Glomerular visceral epithelial cell (primary cell): ENCODE data around the gene SCRT2.
"Not testable (repeated sequence)": the region's sequence is repeated elsewhere in the genome, so short reads cannot be mapped to it uniquely, and the experiment has no call there.

ENCODE experiments used
- DNase-seq: peaks from one replicate; pipeline ENCODE4 v3.0.0-alpha.2; 2016; ENCODE audit errors: extremely low spot score

Gene SCRT2

DNA sequence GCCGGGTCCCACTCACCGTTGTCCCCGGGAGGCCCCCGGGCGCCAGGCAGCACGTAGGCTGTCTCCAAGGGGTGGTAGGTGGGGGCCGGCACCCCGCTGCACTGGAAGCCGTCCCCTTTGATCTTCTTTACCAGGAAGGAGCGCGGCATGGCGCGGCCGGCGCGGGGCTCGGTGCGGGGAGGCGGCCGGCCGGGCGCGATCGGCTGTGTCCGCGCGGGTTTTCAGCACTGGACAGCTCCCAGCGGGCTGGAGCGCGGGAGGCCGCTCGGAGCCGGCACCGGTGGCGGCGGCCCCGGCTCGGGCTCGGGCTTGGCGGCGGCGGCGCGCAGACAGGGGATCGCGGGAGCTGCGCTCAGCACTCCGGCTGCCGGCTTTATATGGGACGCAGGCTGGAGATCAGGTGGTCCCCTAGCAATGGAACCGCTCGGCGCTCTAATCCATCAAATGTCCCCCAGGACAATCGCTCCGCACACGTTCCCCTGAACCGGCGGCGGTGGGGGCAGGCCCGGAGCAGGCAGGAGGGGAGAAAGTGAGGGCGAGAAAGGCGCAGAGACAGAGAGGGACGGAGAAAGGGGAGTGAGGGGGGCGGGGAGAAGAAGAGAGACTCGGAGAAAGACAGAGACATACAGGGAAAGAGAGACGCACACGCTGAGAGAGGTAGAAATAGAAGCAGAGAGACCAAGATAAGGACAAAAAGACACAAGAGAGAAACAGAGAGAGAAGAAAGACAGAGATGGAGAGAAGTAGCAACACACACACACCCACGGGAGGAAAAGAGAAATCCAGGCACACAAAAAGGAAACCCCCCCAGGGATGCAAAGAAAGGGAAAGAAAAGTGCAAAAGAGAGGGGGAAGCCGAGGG lies at the start of gene SCRT2:
Gene SCRT2 (minus strand): TSS at position 350 of the 862 bp plus-strand sequence. CDS start 201 bp downstream, at position 149.
- DNase-seq: peak; percentile 64

DNA sequence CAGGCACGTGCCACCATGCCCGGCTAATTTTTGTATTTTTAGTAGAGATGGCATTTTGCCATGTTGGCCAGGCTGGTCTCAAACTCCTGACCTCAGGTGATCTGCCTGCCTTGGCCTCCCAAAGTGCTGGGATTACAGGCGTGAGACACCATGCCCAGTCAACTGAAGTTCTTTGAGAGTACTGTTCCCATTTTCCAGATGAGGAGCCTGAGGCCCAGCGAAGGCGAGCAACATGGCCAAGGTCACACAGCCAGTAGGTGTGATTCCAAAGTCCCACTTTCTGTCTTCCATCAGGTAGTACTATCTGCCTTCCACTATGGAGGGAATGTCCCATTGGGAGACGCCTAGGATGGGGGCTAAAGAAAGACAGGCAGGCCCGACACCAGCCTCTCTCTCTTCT lies 49.2 kb upstream of the SCRT2 start:
- DNase-seq: not testable (repeated sequence)

DNA sequence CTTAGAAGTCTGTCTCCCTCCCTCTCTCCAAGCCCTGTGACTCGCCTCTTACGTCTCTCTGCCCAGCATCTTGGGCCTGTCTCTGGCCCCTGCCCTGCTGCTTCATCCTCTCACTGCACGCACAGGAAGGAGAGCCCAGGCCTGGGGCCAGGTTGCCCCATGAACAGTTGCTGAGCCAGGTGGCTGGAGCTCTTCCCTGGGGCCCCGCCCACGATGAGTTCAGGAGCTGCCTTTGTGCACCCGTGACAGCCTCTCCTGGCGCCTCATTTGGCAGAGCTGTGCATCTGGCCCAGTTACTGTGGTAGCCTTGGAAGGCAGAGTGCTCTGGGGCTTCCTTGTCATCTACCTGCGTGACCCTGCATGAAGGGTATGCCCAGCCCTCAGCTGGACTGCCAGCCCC lies 48.2 kb upstream of the SCRT2 start:
- DNase-seq: no peak

DNA sequence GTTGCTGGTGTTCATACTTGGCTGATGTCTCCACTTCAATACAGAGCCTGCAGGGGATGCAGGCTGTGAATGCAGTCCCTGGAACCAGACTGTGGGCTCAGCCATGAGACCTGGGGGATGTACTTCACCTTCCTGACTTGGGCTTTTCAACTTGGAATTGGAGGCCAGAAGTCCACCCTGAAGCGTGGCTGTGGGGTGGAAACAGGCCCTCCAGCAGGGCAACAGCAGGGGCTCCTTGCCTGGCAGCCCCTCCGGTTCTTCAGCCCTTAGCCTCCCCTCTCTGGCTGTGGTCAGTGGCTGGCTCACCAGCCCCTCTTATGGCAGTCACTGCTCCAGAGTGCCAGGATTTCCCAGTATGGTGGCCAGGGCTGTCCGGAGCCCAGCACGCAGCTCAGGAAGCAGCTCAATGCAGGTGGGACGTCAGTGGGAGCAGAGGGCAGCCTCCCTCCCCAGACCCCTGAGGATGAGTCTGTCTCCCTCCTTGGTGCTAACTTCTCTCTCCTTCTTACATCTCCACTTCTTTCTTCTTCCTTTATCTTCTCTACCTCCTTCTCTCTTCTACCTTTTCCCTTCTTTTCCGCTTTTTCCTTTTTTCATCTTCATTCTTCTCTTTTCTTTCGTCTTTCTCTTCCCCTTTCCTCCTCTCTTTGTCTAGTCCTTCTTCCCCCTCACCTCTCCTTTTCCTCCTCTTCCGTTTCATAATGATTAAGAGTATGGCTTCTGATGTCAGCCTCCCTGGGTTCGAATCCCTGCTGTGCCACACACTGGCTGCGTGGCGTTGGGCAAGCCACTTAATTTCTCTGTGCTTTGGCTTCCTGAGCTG lies 47.4 kb upstream of the SCRT2 start:
- DNase-seq: no peak

DNA sequence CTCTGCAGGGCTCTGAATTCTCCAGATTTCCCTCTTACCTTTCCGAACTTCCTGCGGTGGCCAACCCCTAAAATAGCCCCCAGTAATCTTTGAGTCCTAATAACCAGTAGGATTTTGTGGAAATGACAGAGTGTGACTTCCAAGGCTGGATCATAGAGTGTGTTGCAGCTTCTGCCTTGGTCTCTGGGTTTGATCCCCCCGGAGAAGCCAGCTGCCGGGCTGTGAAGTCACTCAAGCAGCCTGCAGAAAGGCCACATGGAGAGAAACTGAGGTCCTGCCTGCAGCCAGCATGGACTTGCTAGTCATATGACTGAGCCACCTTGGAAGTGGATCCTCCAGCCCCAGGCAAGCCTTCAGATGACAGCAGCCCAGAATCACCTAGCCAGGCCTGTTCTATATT lies 46.3 kb upstream of the SCRT2 start:
- DNase-seq: no peak

DNA sequence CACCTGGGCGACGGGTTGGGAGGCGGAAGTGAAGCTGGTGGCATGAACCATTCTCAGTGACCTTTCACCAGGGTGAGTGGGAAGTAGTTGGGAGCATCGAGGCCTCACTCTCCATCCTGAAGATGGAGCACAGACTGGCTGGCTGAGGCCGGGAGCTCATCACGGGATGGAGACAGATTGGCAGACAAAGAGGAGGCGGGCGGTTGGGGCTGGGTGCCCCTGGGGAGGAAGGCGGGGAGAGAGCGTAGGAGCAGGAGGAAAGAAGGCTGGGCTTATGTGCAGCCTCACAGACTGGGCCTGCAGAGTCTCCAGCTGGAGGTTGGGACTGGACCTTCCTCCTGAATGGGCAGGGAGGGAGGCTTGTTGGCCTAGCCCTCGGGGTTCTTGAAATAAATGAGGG lies 44.2 kb upstream of the SCRT2 start:
- no peak for DNase-seq

DNA sequence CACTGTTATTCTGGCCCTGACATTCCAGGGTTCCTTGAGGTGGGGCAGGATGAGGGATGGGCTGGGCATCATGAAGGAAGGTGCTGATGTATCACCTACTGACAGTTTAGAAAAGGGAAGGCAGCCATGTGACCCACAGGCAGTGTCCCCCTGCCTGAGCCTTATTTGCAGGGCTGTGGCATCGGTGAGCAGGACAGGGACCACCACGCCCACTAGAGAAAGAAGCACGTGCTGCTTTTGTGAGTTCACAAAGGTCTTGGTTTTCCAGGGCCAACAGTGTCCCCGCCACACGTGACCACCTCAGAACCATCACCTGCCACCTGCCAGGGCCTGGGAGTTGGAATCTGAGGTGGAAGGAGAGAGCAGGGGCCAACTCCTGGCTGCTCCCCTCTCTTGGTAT lies 43.5 kb upstream of the SCRT2 start:
- no peak for DNase-seq

DNA sequence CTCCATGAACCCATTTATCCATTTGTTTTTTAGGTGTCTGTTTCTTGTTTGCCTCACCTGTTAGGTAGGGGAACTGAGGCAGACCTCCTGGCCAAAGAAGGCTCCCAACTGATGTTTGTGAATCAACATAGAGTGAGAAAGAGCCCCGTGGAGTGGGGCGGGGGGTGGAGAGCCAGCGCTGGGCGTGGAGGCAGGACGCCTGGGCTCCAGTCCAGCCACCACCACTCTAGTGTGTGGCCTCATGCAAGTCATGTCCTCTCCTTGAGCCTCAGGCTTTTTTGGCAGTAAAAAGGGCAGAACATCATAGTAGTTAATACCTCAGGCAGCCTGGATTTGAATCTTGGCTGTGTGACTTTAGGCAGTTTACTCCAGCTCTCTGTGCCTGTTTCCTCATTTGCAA lies 42.2 kb upstream of the SCRT2 start:
- DNase-seq: no peak

DNA sequence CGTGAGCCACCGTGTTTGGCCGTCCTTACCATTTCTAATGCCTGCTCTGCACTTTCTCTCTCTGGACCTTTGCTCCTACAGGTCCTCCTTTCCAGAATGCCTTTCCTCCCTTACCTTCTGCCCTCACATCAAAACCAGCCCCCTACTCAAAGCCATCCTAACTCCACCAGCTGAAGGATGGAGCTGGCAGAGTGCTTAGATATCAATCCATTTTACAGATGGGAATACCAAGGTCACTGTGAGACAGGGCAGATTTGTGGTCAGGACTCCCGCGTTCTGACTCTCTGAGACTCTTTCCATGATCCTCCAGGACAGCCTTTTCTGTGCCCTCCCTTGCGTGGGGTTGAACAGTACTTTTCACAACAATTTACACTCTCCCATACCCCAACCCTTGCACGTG lies 41.7 kb upstream of the SCRT2 start:
- no peak for DNase-seq

DNA sequence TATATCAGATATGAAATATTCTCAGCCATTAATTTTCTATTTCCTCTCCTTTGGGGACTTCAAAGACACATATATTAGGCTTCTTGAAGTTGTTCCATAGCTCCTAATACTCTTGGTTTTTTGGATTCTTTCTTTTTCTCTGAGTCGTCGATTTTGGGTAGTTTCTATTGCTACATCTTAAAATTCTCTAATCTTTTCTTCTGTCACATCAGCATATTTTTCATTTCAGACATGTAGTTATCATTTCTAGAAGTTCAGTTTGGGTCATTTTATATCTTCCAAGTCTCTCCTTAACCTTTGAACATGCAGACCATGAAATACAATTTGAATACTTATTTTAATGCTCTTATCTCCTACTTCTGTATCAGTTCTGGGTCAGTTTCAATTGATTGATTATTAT lies 38.9 kb upstream of the SCRT2 start:
- DNase-seq: no peak

DNA sequence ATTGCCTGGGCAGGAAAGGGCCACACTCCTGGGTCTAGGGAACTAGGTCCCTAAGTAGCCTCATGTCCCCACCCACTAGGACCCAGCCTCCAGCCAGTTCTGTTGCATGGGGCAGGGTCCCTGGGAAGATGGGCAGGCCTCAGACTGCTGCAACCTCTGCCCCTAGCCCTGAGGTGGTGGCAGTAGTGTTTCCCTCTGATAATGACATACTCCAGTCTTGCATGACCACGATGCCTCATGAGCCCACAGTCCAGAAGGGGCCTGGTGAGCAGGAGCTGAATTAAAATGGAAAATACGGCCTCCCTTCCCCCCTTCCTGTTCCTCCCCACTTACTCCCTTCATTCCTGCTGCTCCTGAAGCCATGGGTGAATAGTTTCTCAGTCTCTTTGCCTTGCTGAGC lies 36.0 kb upstream of the SCRT2 start:
- DNase-seq: no peak

DNA sequence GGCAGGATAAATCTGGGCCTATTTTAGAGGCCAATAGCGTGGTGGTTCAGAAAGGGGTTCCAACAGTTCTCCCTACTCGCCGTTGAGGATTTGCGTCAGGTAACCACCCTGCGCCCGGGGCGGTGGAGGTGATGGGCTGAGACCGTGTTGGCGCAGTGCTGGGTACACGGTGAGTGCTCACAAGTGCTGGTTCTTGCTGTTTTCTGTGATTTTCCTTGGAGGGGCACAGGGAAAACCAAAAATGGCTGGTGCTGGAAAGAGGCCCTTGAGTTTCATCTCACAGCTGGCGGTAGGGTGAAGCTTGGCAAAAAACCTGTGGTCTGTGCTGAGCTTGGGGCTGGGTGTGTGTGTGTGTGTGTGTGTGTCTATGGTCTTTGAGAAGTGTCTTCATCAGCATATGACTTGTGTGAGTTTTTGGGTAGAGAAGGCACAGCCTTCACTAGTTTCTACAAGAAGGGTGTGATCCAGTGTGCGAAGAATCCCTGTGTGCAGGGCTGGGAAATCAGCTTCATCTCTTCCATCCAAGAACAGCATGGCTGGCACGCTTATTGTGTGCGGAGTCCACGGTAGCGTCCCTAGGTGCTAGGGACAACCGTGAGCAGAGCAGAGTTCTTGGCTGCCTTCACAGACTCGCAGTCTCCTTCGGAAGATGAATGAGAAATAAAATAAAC lies 35.3 kb upstream of the SCRT2 start:
- DNase-seq: no peak

DNA sequence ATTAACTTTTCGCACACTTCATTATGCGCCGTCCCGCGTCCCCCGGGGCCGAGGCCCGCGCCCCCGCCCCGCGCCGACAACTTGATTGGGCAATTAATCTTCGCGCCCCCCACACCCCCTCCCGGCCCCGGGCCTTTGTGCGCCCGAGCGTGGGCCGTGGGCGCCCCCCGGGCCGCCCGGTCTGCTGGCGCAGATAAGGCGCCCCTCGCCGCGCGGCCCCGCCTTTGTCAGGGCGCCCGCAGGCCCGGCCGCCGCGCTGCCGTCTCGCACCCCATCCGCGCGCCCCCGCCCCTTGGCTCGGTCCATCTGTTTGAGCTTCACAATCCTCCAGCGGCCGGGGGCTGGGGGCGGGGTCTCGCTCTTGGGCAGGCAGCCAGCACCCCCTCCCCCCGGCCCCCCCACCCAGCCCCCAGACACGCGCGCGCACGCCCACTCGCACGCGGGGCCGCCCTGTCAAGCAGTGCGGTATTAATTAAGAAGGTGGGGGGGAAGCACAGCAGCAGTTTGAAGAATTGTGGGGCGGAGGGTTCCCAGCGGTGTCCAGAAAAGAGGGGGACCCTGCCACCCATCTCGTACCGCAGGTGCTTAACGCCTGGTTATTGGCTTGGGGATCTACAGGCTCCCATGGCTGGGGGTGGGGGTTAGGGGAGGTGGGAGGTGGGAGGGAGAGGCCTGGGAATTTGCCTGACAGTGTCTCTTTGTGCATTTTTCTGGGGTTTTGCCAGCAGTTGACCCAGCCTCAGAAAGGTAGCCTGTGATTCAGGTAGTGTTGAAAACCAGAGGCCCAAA lies 34.6 kb upstream of the SCRT2 start:
- no peak for DNase-seq

DNA sequence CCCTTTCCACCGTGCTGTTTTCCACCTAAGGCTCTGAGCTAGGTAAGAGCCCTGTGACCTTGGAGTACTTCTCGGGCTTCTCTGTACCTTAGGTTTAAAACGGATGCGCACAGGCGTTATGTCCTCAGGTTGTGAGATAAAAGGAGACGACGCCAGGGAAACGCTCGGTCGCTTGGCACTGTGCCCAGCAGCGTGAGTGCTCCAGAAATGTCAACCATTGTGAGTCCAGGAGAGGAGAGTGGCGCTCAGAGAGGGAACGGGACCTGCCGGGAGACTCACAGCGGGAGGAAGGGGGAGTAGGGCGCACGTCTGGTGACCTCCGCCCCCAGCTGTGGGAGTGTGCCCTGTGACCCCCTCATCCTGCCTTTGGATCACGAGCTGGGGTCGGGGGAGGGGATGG lies 33.8 kb upstream of the SCRT2 start:
- no peak for DNase-seq

DNA sequence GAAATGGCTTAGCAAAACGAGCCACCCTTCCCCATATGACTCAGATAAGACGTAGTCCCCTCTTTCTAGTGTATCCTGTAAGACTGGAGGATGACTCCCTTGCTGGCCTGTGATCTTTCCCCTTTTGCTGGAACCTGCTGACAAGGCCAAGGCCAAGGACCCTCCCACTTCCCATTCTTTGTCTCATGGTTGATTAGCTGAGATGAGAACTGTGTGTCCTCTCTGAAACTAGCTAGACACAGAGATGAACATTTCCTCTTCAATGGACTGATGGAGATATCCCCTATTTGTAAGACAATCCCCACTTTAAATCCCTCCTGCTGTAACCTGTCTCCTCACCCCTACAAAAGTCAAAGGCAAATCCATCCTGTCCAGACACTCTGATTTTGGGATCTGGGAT lies 33.4 kb upstream of the SCRT2 start:
- no peak for DNase-seq

DNA sequence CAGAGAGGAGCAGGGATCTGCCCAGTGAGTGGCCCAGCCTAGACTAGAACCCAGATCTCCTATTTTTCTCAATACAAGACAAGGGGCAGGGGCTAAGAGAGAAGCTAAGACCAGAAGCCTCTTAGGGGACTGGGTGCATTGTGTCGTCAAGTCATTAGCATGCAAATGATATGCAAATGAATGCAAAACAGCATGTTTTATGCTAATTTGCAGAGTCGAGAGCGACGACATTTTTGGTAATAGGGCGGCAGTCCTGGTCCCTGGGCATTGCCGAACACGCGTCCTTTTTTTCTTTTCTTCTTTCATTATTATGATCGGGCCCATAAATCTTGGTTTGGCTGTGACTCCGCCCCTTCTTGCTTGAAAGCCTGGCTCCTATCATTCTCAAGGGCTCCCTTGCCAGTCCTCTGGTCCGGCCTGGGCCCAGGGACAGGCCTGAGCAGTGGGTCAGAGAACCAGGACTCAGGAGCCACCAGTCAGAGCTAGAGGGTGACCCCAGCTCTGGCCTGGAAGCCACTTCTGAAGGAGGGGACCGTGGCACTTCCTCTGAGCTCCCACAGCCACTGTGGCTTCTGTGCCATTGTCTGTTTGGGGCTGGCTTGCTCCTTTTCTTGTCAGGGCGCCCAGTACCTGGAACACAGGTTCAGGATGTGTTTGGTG lies 32.0 kb upstream of the SCRT2 start:
- no peak for DNase-seq

DNA sequence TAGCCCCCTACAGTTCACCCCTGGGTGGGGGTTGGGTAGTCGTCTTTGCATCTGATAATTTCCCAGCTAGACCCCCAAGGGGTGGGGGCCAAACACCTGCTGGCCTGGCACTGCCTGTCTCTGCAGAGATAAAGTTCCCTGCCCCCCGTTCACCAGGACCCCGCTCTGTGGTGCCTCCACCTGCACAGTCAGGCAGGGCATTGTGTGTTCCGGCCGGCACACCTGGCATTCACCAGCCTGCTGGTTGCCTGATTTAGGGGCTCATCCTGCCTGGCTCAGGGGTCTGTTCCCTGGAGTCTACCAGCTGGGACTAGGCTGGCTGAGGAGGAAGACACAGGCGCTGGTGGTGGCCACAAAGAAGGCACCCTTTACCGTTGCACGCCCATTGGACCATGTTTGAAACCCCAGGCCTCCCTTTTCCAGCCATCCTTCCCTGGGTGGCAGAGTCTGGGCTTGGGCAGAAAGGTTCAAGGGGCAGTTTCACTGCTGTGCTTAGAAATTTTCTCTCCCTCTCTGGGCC lies 30.8 kb upstream of the SCRT2 start:
- no peak for DNase-seq

DNA sequence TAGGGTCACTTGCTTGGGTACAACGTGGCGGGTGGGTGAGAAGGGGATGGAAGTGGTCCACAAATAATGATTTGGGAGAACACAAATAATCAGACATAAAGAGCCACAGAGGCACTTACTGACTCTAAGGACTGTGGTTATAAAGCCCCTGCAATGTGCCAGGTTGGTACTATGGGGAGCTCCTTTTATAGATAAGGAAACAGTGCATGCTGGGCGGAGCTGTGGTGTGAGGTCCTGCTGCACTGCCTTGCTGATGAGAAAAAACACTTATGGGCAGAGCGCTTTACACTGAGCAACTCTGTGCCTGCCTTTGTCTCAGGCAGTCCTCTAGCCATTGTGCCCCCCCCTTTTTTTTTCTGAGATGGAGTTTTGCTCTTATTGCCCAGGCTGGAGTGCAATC lies 29.1 kb upstream of the SCRT2 start:
- DNase-seq: no peak

DNA sequence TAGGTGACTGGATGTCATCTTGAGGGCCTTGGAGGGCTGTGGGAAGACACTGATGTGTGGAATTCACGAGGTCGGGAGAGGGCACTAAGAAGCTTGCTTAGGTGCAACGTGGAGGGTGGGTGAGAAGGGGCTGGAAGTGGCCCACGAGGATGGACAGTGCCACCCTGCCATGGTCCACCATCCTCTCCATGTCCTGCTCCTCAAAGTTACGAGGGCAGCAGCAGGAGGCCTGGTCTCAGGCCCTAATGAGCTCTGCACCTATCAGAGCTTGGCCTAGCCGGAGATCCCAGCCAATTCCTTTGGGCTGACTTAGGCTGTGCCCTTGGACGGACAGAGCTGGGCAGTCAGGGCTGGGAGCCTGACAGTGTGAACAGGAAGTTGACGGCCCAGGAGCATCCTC lies 27.8 kb upstream of the SCRT2 start:
- DNase-seq: no peak

DNA sequence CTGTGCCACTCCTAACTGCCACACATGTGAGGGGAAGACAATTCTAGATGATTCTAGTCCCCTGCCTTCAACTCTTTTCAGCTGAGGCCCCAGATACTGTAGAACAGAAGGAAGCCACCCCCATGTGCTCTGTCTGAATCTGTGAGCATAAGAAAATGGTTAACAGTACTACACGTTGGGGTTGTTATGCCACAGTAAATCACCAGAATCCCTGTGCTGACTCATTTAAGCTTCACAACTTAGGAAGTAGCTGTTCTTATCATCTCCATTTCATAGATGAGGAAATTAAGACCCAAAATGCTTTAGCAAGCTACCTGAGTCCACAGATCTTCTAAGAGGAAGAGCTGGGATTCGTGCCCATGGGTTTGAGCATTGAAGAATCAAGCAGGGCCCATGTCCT lies 27.4 kb upstream of the SCRT2 start:
- no peak for DNase-seq
